Calu3 (cell line): ENCODE data around the gene C1QL2. TPM values are rescaled to one million over a fixed set of nuclear protein-coding genes. Genes with fewer than 3 reads are reported as not detected.

Experiments
- BruUV-seq: library from RNA; stranded (reverse); fragments of 400-500 nt; replicated peaks from 2 replicates; lab custom pipeline; 2021; lab: Mats Ljungman, UMichigan
- CTCF ChIA-PET: fragments of 300-600 bp; sonication (Branson Sonifier 250); formaldehyde crosslinking; loops from one replicate; lab custom pipeline; 2022; ENCODE audit warnings: antibody characterized with exemption; lab: Charles Lee
- DNase-seq: peaks from one replicate; pipeline ENCODE4 v3.0.0; 2022
- H3K27ac Mint-ChIP-seq: one replicate; pipeline ENCODE4 v1.8.0; 2022; ENCODE audit warnings: mixed read lengths; ENCODE audit not compliant: unreplicated experiment
- H3K27me3 Mint-ChIP-seq: one replicate; pipeline ENCODE4 v1.8.0; 2022; ENCODE audit warnings: mixed read lengths; ENCODE audit not compliant: unreplicated experiment
- H3K36me3 Mint-ChIP-seq: one replicate; pipeline ENCODE4 v1.8.0; 2022; ENCODE audit warnings: mild to moderate bottlenecking, moderate library complexity, mixed read lengths; ENCODE audit not compliant: insufficient read depth, unreplicated experiment
- H3K4me1 Mint-ChIP-seq: one replicate; pipeline ENCODE4 v1.8.0; 2022; ENCODE audit warnings: mild to moderate bottlenecking, low read depth, mixed read lengths; ENCODE audit not compliant: unreplicated experiment
- H3K4me3 Mint-ChIP-seq: one replicate; pipeline ENCODE4 v1.8.0; 2022; ENCODE audit warnings: mild to moderate bottlenecking, low read depth, moderate library complexity, mixed read lengths; ENCODE audit not compliant: unreplicated experiment
- H3K9me3 Mint-ChIP-seq: one replicate; pipeline ENCODE4 v1.8.0; 2022; ENCODE audit warnings: low read depth, mixed read lengths; ENCODE audit not compliant: unreplicated experiment
- CTCF ChIP-seq: fragments of 200-600 bp; IDR thresholded peaks from one replicate; pipeline ENCODE4 v1.8.0; 2022; ENCODE audit warnings: antibody characterized with exemption; ENCODE audit not compliant: unreplicated experiment
- intact Hi-C: fragments of 100-400 bp; cut with micrococcal nuclease; formaldehyde crosslinking; loops from one replicate; pipeline ENCODE4 v1.10.0; 2022; ENCODE audit not compliant: unreplicated experiment
- total RNA-seq: library from RNA; stranded (reverse); gene quantifications from 2 replicates; pipeline ENCODE4 v1.2.3, GENCODE V29; 2022

C1QL2 gene
- total RNA-seq, 1 experiment from 2014 or later, result not detected

- no peak overlapping the region for H3K27ac Mint-ChIP-seq
- no peak overlapping the region for H3K4me3 Mint-ChIP-seq
- intact Hi-C loops, result loop anchor here (5.0 to 10.0 kb wide), 2 partner anchors 86 to 158 kb away; no protein-coding TSS in a partner anchor
- TF ChIP-seq CTCF, result no peak
- H3K27me3 Mint-ChIP-seq, result peaks cover 54% of the 10 kb centered on the region
- no peaks in the 10 kb centered on the region for H3K9me3 Mint-ChIP-seq
- no peaks in the 10 kb centered on the region for H3K36me3 Mint-ChIP-seq
- no peaks in the 10 kb centered on the region for H3K4me1 Mint-ChIP-seq
- no peak for DNase-seq
- BruUV-seq, result no TSS peak
- CTCF ChIA-PET, result no interaction called here
These were observed 12.0 kb upstream of the C1QL2 start for GRCh38 chr2:119170504-119170903.

- DNase-seq, result no peak
- CTCF ChIA-PET, result no interaction called here
- TF ChIP-seq CTCF, result no peak
- no TSS peak for BruUV-seq
- Mint-ChIP-seq H3K27ac (no peak overlapping the region), H3K9me3 (no peaks in the 10 kb centered on the region), H3K36me3 (no peaks in the 10 kb centered on the region), H3K4me1 (no peaks in the 10 kb centered on the region), H3K27me3 (peaks cover 62% of the 10 kb centered on the region), H3K4me3 (no peak overlapping the region)
- intact Hi-C loops, result loop anchor here (5.0 to 10.0 kb wide), 2 partner anchors 85 to 157 kb away; no protein-coding TSS in a partner anchor
These were observed 11.2 kb upstream of the C1QL2 start for GRCh38 chr2:119169717-119170116.

- CTCF ChIA-PET, result no interaction called here
- Mint-ChIP-seq H3K4me3 (no peak overlapping the region), H3K27ac (no peak overlapping the region), H3K9me3 (no peaks in the 10 kb centered on the region), H3K27me3 (peaks cover 77% of the 10 kb centered on the region), H3K36me3 (peaks cover 6% of the 10 kb centered on the region), H3K4me1 (no peaks in the 10 kb centered on the region)
- intact Hi-C loops, result no loop called here
- DNase-seq, result no peak
- TF ChIP-seq CTCF, result no peak
- no TSS peak for BruUV-seq
These were observed 1.9 kb upstream of the C1QL2 start for GRCh38 chr2:119160361-119160990.

- H3K4me1 Mint-ChIP-seq, result no peaks in the 10 kb centered on the region
- BruUV-seq, result no TSS peak
- peaks cover 77% of the 10 kb centered on the region for H3K27me3 Mint-ChIP-seq
- no peak overlapping the region for H3K4me3 Mint-ChIP-seq
- no peak for TF ChIP-seq CTCF
- no peak overlapping the region for H3K27ac Mint-ChIP-seq
- no peak for DNase-seq
- no peaks in the 10 kb centered on the region for H3K9me3 Mint-ChIP-seq
- intact Hi-C loops, result no loop called here
- peaks cover 6% of the 10 kb centered on the region for H3K36me3 Mint-ChIP-seq
- CTCF ChIA-PET, result no interaction called here
These were observed 570 bp downstream of the C1QL2 start for GRCh38 chr2:119157850-119158511.
